Aorta (tissue), 5 donors: ENCODE measurements around the gene CREB5. TPM values are rescaled to one million over a fixed set of nuclear protein-coding genes. Genes with fewer than 3 reads are reported as not detected.
"Not testable (repeated sequence)": the region's sequence is repeated elsewhere in the genome, so short reads cannot be mapped to it uniquely, and the experiment has no call there.

ENCODE experiments used
- ATAC-seq: fragments of 200-7000 bp; cut with Tn5 transposase; one replicate; pipeline ENCODE4 v1.9.1; 2022; ENCODE audit warnings: moderate library complexity; ENCODE audit not compliant: low FRiP score
- DNase-seq, 2 donors: peaks; one replicate each; pipeline ENCODE4 v3.0.0-alpha.2; 2020
- H3K27ac ChIP-seq, 2 donors: one replicate each; pipeline ENCODE4 v1.5.1; 2013; ENCODE audit warnings: low read length in 2 of 2, mild to moderate bottlenecking in 2 of 2, moderate library complexity in 2 of 2, control low read depth in 1 of 2, inconsistent platforms in 1 of 2, low read depth in 1 of 2
- H3K27me3 ChIP-seq, 2 donors: one replicate each; pipeline ENCODE4 v1.6.1; 2013; ENCODE audit warnings: control low read depth in 1 of 2, low read length in 1 of 2, mild to moderate bottlenecking in 1 of 2, moderate library complexity in 1 of 2; ENCODE audit not compliant: insufficient read depth in 2 of 2, control insufficient read depth in 1 of 2
- H3K36me3 ChIP-seq, 2 donors: one replicate each; pipeline ENCODE4 v1.6.1; 2013; ENCODE audit warnings: control low read depth in 1 of 2, low read length in 1 of 2, mild to moderate bottlenecking in 1 of 2; ENCODE audit not compliant: insufficient read depth in 2 of 2, control insufficient read depth in 1 of 2
- H3K4me1 ChIP-seq, 2 donors: one replicate each; pipeline ENCODE4 v1.6.1; 2013; ENCODE audit warnings: low read length in 2 of 2, control low read depth in 1 of 2, mild to moderate bottlenecking in 1 of 2, moderate library complexity in 1 of 2; ENCODE audit not compliant: insufficient read depth in 2 of 2, control insufficient read depth in 1 of 2
- H3K4me3 ChIP-seq, 2 donors: one replicate each; pipeline ENCODE4 v1.5.1; 2013; ENCODE audit warnings: low read length in 2 of 2, control low read depth in 1 of 2, mild to moderate bottlenecking in 1 of 2
- H3K9me3 ChIP-seq: one replicate; pipeline ENCODE4 v1.6.1; 2013; ENCODE audit warnings: mild to moderate bottlenecking, low read length; ENCODE audit not compliant: control insufficient read depth
- WGBS, 2 donors: extraction: QIAGEN DNeasy Blood & Tissue Kit; methylation state at CpG; one replicate each; pipeline ENCODE4 v1.1.7; 2013; 5-methylcytosine and 5-hydroxymethylcytosine counted together
- intact Hi-C, 2 donors: fragments of 100-400 bp; cut with DNase I; formaldehyde crosslinking; loops; one replicate each; pipeline versions ENCODE4 v1.14.2 to v1.15.0; 2022
- polyA plus RNA-seq, 2 donors: library from polyadenylated mRNA; stranded (reverse); fragments of 200-250 nt; gene quantifications; one replicate each; pipeline ENCODE4 v1.2.3, GENCODE V29; 2013
- total RNA-seq, 2 donors: library from RNA; stranded (reverse); fragmentation: NEBNext Ultra II Directional; extraction: Animal tissue kit (Norgen Biotek cat#: 25700); gene quantifications; one replicate each; pipeline ENCODE4 v1.2.1, GENCODE V29; 2021
- donor health status: healthy with polysubstance abuse.
- donor health status: Bipolar disorder and iron deficiency.
- donor health status: DM: no; HTN: no; CAD: no.
- donor health status: DM: no; HTN: no; CAD: no.
- donor health status: DM: yes; HTN: yes; CAD: no.

Gene CREB5
- total and polyA plus RNA-seq, 4 donors = 2.6 to 57.1 (median 17.9) TPM

GRCh38 chr7:28602282-28602681 is 190.0 kb downstream of the CREB5 start:
- ATAC-seq = no peak
- 98 to 99% methylated on average over 3 of the region's 3 CpGs for WGBS, 2 donors

GRCh38 chr7:28605427-28606085 is 193.2 kb downstream of the CREB5 start:
- H3K4me1 ChIP-seq = peaks cover 0 to 5% of the 10 kb centered on the region in 2 donors
- peaks cover 0 to 2% of the 10 kb centered on the region in 2 donors for H3K27me3 ChIP-seq
- intact Hi-C loops = no loop called here
- DNase-seq = no peak
- no peak overlapping the region for H3K27ac ChIP-seq
- H3K36me3 ChIP-seq = peaks cover 0 to 2% of the 10 kb centered on the region in 2 donors
- WGBS, 2 donors = 34 to 49% methylated on average over 7 of the region's 7 CpGs
- no peaks in the 10 kb centered on the region for H3K9me3 ChIP-seq
- no peak overlapping the region for H3K4me3 ChIP-seq
- ATAC-seq = no peak

More at GRCh38 chr7:28602282-28602681, 190.0 kb downstream of the CREB5 start:
- no peak overlapping the region for H3K27ac ChIP-seq
- no peaks in the 10 kb centered on the region for H3K4me1 ChIP-seq
- peaks cover 0 to 2% of the 10 kb centered on the region in 2 donors for H3K36me3 ChIP-seq
- no peak for DNase-seq
- no peaks in the 10 kb centered on the region for H3K27me3 ChIP-seq
- H3K4me3 ChIP-seq = no peak overlapping the region
- no peaks in the 10 kb centered on the region for H3K9me3 ChIP-seq
- intact Hi-C loops = no loop called here

- DNase-seq = no peak
- Histone ChIP-seq H3K27ac (no peak overlapping the region), H3K36me3 (peaks cover 0 to 2% of the 10 kb centered on the region in 2 donors), H3K4me1 (peaks cover 0 to 5% of the 10 kb centered on the region in 2 donors), H3K27me3 (peaks cover 0 to 2% of the 10 kb centered on the region in 2 donors), H3K9me3 (no peaks in the 10 kb centered on the region), H3K4me3 (no peak overlapping the region)
- intact Hi-C loops = no loop called here
- ATAC-seq = no peak
Observed at GRCh38 chr7:28606421-28606820, 194.1 kb downstream of the CREB5 start.

- intact Hi-C loops = no loop called here
- ATAC-seq = no peak
Observed at GRCh38 chr7:28607855-28608193, 195.5 kb downstream of the CREB5 start.

GRCh38 chr7:28608237-28608656 is 195.9 kb downstream of the CREB5 start:
- Histone ChIP-seq H3K4me1 (peaks cover 0 to 5% of the 10 kb centered on the region in 2 donors), H3K4me3 (no peak overlapping the region), H3K27me3 (peaks cover 0 to 2% of the 10 kb centered on the region in 2 donors), H3K36me3 (peaks cover 0 to 2% of the 10 kb centered on the region in 2 donors), H3K27ac (no peak overlapping the region), H3K9me3 (no peaks in the 10 kb centered on the region)
- intact Hi-C loops = no loop called here
- no peak for ATAC-seq
- no peak for DNase-seq
- 20 to 30% methylated on average over 1 of the region's 1 CpG for WGBS, 2 donors

More at GRCh38 chr7:28607855-28608193, 195.5 kb downstream of the CREB5 start:
- H3K4me3 ChIP-seq = no peak overlapping the region
- H3K27me3 ChIP-seq = peaks cover 0 to 2% of the 10 kb centered on the region in 2 donors
- WGBS, 2 donors = 0 to 6% methylated on average over 4 of the region's 4 CpGs
- H3K36me3 ChIP-seq = peaks cover 0 to 2% of the 10 kb centered on the region in 2 donors
- H3K27ac ChIP-seq = no peak overlapping the region
- DNase-seq = no peak
- H3K9me3 ChIP-seq = no peaks in the 10 kb centered on the region
- H3K4me1 ChIP-seq = peaks cover 0 to 5% of the 10 kb centered on the region in 2 donors

- intact Hi-C loops = no loop called here
- WGBS, 2 donors = 44 to 62% methylated on average over 3 of the region's 3 CpGs
- ATAC-seq = no peak
- Histone ChIP-seq H3K27ac (no peak overlapping the region), H3K27me3 (peaks cover 0 to 2% of the 10 kb centered on the region in 2 donors), H3K4me3 (no peak overlapping the region), H3K36me3 (peaks cover 0 to under 1% of the 10 kb centered on the region in 2 donors), H3K9me3 (no peaks in the 10 kb centered on the region), H3K4me1 (peaks cover 0 to 5% of the 10 kb centered on the region in 2 donors)
- DNase-seq = no peak
Observed at GRCh38 chr7:28608731-28609130, 196.4 kb downstream of the CREB5 start.

GRCh38 chr7:28609608-28610007 is 197.3 kb downstream of the CREB5 start:
- DNase-seq = no peak
- no peak overlapping the region for H3K4me3 ChIP-seq
- H3K27me3 ChIP-seq = peaks cover 0 to 2% of the 10 kb centered on the region in 2 donors
- no peaks in the 10 kb centered on the region for H3K36me3 ChIP-seq
- intact Hi-C loops = loop anchor here in 1 of 2 donors (10.0 kb wide), 1 partner anchor 245 kb away; no protein-coding TSS in a partner anchor
- no peak for ATAC-seq
- peaks cover 0 to 5% of the 10 kb centered on the region in 2 donors for H3K4me1 ChIP-seq
- 57 to 62% methylated on average over 3 of the region's 3 CpGs for WGBS, 2 donors
- H3K27ac ChIP-seq = no peak overlapping the region
- H3K9me3 ChIP-seq = no peaks in the 10 kb centered on the region

GRCh38 chr7:28611399-28611897 is 199.1 kb downstream of the CREB5 start:
- not testable (repeated sequence) for H3K27me3 ChIP-seq, H3K4me3 ChIP-seq, H3K9me3 ChIP-seq, DNase-seq, H3K27ac ChIP-seq, H3K4me1 ChIP-seq, ATAC-seq, H3K36me3 ChIP-seq
- intact Hi-C loops = loop anchor here in 1 of 2 donors (10.0 kb wide), 1 partner anchor 243 kb away; no protein-coding TSS in a partner anchor
- 95% methylated on average over 4 of the region's 4 CpGs for WGBS, 2 donors

- H3K27me3 ChIP-seq = peaks cover 0 to 2% of the 10 kb centered on the region in 2 donors
- H3K27ac ChIP-seq = no peak overlapping the region
- peaks cover 0 to 3% of the 10 kb centered on the region in 2 donors for H3K4me1 ChIP-seq
- intact Hi-C loops = loop anchor here in 1 of 2 donors (10.0 kb wide), 1 partner anchor 242 kb away; no protein-coding TSS in a partner anchor
- ATAC-seq (no peak), DNase-seq (no peak)
- H3K9me3 ChIP-seq = no peaks in the 10 kb centered on the region
- no peaks in the 10 kb centered on the region for H3K36me3 ChIP-seq
- 67 to 79% methylated on average over 6 of the region's 6 CpGs for WGBS, 2 donors
- no peak overlapping the region for H3K4me3 ChIP-seq
Observed at GRCh38 chr7:28613262-28613661, 200.9 kb downstream of the CREB5 start.
